Esophagus muscularis mucosa (tissue), 4 donors: ENCODE measurements around the gene THRB. TPM values are rescaled to one million over a fixed set of nuclear protein-coding genes. Genes with fewer than 3 reads are reported as not detected.

ENCODE experiments used
- DNase-seq: peaks from one replicate; pipeline ENCODE4 v3.0.0-alpha.2; 2017; ENCODE audit errors: extremely low spot score
- H3K27ac ChIP-seq, 4 donors: fragments of 200-600 bp; sonication (generic); replicated peaks in 1 of 4; 1 replicate in 3 of 4; 2 replicates in 1 of 4; pipeline ENCODE4 v1.5.1; 2016 to 2019; ENCODE audit warnings: mild to moderate bottlenecking in 1 of 4
- H3K27me3 ChIP-seq, 4 donors: fragments of 200-600 bp; sonication (generic); one replicate each; pipeline versions ENCODE4 v1.5.1 to v1.6.0; 2016 to 2019
- H3K36me3 ChIP-seq, 4 donors: fragments of 200-600 bp; sonication (generic); one replicate each; pipeline ENCODE4 v1.5.1; 2016 to 2019
- H3K4me1 ChIP-seq, 4 donors: fragments of 200-600 bp; sonication (generic); one replicate each; pipeline ENCODE4 v1.5.1; 2016 to 2019
- H3K4me3 ChIP-seq, 4 donors: fragments of 200-600 bp; sonication (generic); 1 replicate in 2 of 4; 2 replicates in 2 of 4; pipeline ENCODE4 v1.5.1; 2016 to 2019; ENCODE audit warnings: mild to moderate bottlenecking in 4 of 4, moderate library complexity in 1 of 4
- H3K9me3 ChIP-seq, 4 donors: fragments of 200-600 bp; sonication (generic); 1 replicate in 3 of 4; 2 replicates in 1 of 4; pipeline ENCODE4 v1.5.1; 2016 to 2019
- EP300 ChIP-seq: sonication (generic); formaldehyde crosslinking; IDR thresholded peaks from one replicate; pipeline ENCODE4 v1.6.1; 2017; ENCODE audit warnings: antibody characterized with exemption
- POLR2A ChIP-seq: fragments of 450-650 bp; IDR thresholded peaks from one replicate; pipeline ENCODE4 v1.6.1; 2017; ENCODE audit warnings: antibody characterized with exemption, moderate library complexity, mild to moderate bottlenecking, low read depth
- POLR2AphosphoS5 ChIP-seq, 2 donors: sonication (generic); formaldehyde crosslinking; IDR thresholded peaks; one replicate each; pipeline ENCODE4 v1.6.1; 2017; ENCODE audit warnings: antibody characterized with exemption in 2 of 2
- WGBS: methylation state at CpG from one replicate; pipeline ENCODE4 v1.1.5; 2018; 5-methylcytosine and 5-hydroxymethylcytosine counted together
- intact Hi-C: fragments of 100-400 bp; cut with DNase I; formaldehyde crosslinking; loops from one replicate; pipeline ENCODE4 v1.15.1; 2023
- total RNA-seq, 4 donors: library from RNA; depleted of rRNA; stranded (reverse); fragments of >200 nt; gene quantifications; one replicate each; pipeline versions ENCODE4 v1.1.0 to v1.2.1, GENCODE V29; 2016
- TF ChIP-seq, protein P1 (sequence below), 3 experiments: fragments of 200-600 bp in 2 of 3; fragments of 450-650 bp in 1 of 3; sonication (generic) in 2 of 3; IDR thresholded peaks; one replicate each; pipeline ENCODE4 v1.5.1; 2017 to 2019; ENCODE audit warnings: antibody characterized with exemption in 3 of 3, mild to moderate bottlenecking in 2 of 3, moderate library complexity in 1 of 3

THRB gene
- total RNA-seq, 4 donors from 2014 or later, result 31.5 to 68.6 (median 39.3) TPM

DNA sequence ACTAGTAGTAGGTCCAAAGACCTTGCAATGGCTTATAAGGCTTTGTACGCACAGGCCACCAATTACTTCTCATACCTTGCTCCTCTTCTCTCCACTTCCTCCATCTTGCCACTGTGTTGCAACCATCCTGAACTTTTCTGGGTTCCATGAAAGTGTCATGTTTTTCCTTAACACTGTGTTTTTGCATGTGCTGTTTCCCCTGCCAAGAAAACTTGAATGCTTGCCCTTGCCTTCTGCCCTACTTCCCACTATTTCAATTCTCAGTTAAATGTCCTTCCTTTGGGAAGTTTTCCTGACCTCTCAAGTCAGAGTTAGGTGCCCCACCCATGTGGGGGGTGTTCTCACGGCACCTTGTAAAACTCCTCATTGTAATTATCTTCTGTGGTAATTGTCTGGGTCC lies 182.8 kb downstream of the THRB start:
- H3K4me1 ChIP-seq, result peaks cover 0 to 16% (median 6%) of the 10 kb centered on the region in 4 donors
- H3K27ac ChIP-seq, result no peak overlapping the region
- no peak overlapping the region for H3K4me3 ChIP-seq
- no peaks in the 10 kb centered on the region for H3K36me3 ChIP-seq
- H3K27me3 ChIP-seq, result no peaks in the 10 kb centered on the region
- H3K9me3 ChIP-seq, result no peaks in the 10 kb centered on the region
- TF ChIP-seq, protein P1, sequence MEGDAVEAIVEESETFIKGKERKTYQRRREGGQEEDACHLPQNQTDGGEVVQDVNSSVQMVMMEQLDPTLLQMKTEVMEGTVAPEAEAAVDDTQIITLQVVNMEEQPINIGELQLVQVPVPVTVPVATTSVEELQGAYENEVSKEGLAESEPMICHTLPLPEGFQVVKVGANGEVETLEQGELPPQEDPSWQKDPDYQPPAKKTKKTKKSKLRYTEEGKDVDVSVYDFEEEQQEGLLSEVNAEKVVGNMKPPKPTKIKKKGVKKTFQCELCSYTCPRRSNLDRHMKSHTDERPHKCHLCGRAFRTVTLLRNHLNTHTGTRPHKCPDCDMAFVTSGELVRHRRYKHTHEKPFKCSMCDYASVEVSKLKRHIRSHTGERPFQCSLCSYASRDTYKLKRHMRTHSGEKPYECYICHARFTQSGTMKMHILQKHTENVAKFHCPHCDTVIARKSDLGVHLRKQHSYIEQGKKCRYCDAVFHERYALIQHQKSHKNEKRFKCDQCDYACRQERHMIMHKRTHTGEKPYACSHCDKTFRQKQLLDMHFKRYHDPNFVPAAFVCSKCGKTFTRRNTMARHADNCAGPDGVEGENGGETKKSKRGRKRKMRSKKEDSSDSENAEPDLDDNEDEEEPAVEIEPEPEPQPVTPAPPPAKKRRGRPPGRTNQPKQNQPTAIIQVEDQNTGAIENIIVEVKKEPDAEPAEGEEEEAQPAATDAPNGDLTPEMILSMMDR (IDR thresholded peaks at IDR 0.05), result no peak
- no peak for TF ChIP-seq POLR2A
- TF ChIP-seq POLR2AphosphoS5 (IDR thresholded peaks at IDR 0.05), result no peak
- TF ChIP-seq EP300, result no peak
- DNase-seq, result no peak
- intact Hi-C loops, result no loop called here
- WGBS, result 75% methylated on average over 2 of the region's 2 CpGs

DNA sequence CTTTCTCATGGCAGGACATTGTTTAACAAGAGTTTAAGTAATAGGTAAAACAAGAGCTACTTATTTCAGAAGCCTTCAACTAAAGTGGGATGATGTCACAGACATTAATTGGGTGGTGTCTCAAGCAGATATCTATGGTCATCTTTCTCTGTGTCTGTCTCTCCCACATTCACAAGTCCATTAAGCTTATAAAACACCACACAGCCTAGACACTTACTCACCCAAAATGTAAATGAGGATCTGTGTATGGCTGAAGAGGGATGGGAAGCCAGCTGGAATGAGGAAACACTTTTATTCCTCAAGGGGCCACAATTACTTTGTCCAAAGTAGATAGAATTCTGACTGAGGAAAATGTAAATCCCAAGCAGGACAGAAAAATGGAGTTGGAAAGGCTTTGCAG lies 183.8 kb downstream of the THRB start:
- Histone ChIP-seq H3K4me1 (peaks cover 6 to 18% (median 12%) of the 10 kb centered on the region in 4 donors), H3K27me3 (no peaks in the 10 kb centered on the region), H3K4me3 (no peak overlapping the region), H3K27ac (no peak overlapping the region), H3K9me3 (no peaks in the 10 kb centered on the region), H3K36me3 (no peaks in the 10 kb centered on the region)
- DNase-seq, result no peak
- intact Hi-C loops, result no loop called here
- TF ChIP-seq, protein P1 (IDR thresholded peaks at IDR 0.05), result no peak
- TF ChIP-seq POLR2AphosphoS5 (IDR thresholded peaks at IDR 0.05), result no peak
- no peak for TF ChIP-seq EP300

DNA sequence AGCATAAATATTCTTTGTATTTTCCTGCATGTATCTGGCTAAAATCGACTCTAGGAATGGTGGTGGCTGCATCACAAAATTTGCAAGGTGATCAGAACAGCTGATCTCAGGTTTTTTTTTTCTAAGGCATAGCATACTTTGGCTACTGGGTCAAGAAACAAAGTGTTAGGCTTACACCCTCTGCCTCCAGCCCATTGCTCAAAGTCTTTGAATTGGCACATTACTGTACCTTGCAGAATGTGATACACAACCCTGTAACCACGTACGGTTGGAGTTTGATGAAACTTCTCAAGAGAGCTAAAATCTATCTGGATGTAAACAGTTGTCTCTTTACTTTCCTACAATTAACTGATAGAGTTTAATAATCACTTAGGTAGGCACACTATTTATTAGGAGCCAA lies 188.1 kb downstream of the THRB start:
- Histone ChIP-seq H3K27me3 (no peaks in the 10 kb centered on the region), H3K27ac (no peak overlapping the region), H3K4me1 (peaks cover 10 to 26% (median 16%) of the 10 kb centered on the region in 4 donors), H3K9me3 (no peaks in the 10 kb centered on the region), H3K36me3 (no peaks in the 10 kb centered on the region), H3K4me3 (no peak overlapping the region)
- WGBS, result 67% methylated on average over 3 of the region's 3 CpGs
- intact Hi-C loops, result no loop called here
- TF ChIP-seq, protein P1 (IDR thresholded peaks at IDR 0.05), result no peak
- TF ChIP-seq POLR2A (no peak), POLR2AphosphoS5 (IDR thresholded peaks at IDR 0.05) (no peak), EP300 (no peak)
- no peak for DNase-seq

DNA sequence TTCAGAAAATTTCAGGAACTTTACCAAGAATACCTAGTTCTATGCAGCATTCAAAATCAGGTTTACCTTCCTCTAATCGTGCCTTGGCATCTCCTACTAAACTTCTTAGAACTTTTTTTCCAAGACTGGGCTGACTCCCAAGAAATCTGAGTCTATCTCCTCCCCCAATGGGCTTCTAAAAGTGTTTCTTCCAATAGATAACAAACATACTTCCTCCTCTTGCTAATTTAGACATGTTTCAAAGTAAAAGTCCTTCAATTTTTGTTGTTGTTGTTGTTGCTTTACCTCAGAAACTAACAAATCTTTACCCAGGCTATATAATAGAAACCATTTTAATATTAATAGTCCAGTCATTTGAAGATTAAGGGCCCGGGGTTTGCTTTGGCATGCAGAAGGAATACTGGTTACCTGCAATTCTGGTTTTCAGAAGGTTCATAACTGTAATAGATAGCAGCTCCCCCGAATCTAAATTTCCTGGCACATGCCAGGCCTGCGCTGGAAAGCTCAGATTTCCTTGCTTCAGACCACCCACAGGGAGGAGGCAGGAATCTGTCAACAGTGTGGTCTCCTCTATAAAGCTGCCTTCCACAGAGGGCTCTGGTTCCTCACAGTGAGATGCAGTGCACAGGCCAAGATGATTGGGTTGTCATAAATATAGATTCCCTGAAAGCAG lies 188.7 kb downstream of the THRB start:
- Histone ChIP-seq H3K4me3 (no peak overlapping the region), H3K27me3 (no peaks in the 10 kb centered on the region), H3K4me1 (peaks cover 10 to 26% (median 16%) of the 10 kb centered on the region in 4 donors), H3K9me3 (no peaks in the 10 kb centered on the region), H3K36me3 (no peaks in the 10 kb centered on the region), H3K27ac (no peak overlapping the region)
- intact Hi-C loops, result no loop called here
- DNase-seq, result no peak
- TF ChIP-seq POLR2A (no peak), EP300 (no peak), POLR2AphosphoS5 (IDR thresholded peaks at IDR 0.05) (no peak)
- TF ChIP-seq, protein P1 (IDR thresholded peaks at IDR 0.05), result no peak
- WGBS, result 40% methylated on average over 4 of the region's 4 CpGs
